SK-N-SH (cell line): ENCODE data around the gene SLC35E2B.

Experiments used
- MEF2A ChIP-seq: IDR thresholded peaks from 2 replicates; pipeline ENCODE4 v1.4.0; 2012; ENCODE audit warnings: low read depth, borderline replicate concordance
- TF ChIP-seq, protein P1 (sequence below): IDR thresholded peaks from 2 replicates; pipeline ENCODE4 v1.4.0; 2012; ENCODE audit warnings: low read depth, borderline replicate concordance
- TF ChIP-seq, protein P2 (sequence below): fragments of 200-600 bp; sonication (generic); IDR thresholded peaks from 2 replicates; pipeline ENCODE4 v1.6.1; 2017; ENCODE audit warnings: antibody characterized with exemption, mild to moderate bottlenecking, moderate library complexity

DNA sequence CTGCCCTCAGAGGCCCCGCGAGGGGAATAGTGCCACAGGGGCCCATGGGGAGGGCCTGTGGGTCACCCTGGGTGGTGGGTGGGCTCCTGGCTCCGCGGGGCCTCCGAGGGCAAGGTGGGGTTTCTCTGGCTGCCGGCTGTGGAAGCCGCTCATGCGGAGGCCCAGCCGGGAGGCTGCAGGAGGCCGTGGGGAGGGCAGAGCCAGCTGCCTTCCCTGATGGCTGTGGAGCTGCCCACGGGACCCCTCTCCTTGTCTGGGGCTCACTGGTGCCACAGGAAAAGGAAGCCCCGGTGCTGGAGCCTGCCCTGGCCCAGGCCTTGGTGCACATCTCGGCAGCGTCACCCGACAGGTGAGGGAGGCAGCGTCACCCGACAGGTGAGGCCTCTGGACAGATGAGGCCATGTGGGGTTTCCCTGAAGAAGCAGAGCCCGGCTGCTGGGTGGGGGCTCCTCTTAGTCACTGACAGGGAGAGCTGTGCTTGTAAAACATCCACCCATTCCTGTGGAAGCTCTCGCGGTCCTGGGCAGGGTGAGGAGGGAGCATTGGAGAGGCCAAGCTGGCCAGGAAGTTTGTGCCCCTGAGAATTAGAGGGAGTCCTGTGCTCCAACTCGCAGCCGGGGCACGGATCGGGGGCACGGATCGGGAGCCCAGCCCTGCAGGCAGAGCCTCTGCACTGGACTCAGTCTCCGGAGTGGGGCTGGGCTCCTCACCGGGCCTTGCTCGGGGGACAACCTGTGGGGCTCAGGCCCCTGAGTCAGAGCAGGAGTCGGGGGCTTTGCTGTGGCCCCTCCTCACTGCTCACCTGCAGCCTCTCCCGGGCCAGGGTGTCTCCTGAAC, 71.2 kb downstream of the SLC35E2B start:
- TF ChIP-seq, protein P1, sequence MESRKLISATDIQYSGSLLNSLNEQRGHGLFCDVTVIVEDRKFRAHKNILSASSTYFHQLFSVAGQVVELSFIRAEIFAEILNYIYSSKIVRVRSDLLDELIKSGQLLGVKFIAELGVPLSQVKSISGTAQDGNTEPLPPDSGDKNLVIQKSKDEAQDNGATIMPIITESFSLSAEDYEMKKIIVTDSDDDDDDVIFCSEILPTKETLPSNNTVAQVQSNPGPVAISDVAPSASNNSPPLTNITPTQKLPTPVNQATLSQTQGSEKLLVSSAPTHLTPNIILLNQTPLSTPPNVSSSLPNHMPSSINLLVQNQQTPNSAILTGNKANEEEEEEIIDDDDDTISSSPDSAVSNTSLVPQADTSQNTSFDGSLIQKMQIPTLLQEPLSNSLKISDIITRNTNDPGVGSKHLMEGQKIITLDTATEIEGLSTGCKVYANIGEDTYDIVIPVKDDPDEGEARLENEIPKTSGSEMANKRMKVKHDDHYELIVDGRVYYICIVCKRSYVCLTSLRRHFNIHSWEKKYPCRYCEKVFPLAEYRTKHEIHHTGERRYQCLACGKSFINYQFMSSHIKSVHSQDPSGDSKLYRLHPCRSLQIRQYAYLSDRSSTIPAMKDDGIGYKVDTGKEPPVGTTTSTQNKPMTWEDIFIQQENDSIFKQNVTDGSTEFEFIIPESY = no peak
- TF ChIP-seq MEF2A = no peak
- TF ChIP-seq, protein P2, sequence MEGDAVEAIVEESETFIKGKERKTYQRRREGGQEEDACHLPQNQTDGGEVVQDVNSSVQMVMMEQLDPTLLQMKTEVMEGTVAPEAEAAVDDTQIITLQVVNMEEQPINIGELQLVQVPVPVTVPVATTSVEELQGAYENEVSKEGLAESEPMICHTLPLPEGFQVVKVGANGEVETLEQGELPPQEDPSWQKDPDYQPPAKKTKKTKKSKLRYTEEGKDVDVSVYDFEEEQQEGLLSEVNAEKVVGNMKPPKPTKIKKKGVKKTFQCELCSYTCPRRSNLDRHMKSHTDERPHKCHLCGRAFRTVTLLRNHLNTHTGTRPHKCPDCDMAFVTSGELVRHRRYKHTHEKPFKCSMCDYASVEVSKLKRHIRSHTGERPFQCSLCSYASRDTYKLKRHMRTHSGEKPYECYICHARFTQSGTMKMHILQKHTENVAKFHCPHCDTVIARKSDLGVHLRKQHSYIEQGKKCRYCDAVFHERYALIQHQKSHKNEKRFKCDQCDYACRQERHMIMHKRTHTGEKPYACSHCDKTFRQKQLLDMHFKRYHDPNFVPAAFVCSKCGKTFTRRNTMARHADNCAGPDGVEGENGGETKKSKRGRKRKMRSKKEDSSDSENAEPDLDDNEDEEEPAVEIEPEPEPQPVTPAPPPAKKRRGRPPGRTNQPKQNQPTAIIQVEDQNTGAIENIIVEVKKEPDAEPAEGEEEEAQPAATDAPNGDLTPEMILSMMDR = no peak
